ENCODE results near the gene SCAF1.
"Not testable (repeated sequence)": the region's sequence is repeated elsewhere in the genome, so short reads cannot be mapped to it uniquely, and the experiment has no call there.

The SCAF1 gene

GRCh38 chr19:49614096-49614833, 27.7 kb upstream of the SCAF1 start:
- no peak for DNase-seq (ENCODE audit: low read depth in 2 of 2, low spot score in 1 of 2)

- no peak for DNase-seq (ENCODE audit: low read depth in 2 of 2, low spot score in 1 of 2)
Observed at GRCh38 chr19:49615861-49616260, 26.1 kb upstream of the SCAF1 start.

GRCh38 chr19:49616532-49616931, 25.5 kb upstream of the SCAF1 start:
- no peak for DNase-seq (ENCODE audit: low read depth in 2 of 2, low spot score in 1 of 2)

DNA sequence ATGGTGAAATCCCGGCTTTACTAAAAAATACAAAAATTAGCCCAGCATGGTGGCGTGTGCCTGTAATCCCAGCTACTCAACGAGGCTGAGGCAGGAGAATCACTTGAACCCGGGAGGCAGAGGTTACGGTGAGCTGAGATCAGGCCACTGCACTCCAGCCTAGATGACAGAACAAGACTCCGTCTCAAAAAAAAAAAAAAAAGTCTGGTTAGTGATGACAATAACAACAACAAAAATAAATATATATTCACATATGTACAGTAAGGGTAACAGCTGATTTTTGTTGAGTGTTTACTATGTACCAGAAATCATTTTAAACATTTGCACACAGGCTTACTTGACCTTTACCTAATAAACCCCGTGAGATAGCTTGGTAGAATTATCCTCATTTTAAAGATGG, 25.1 kb upstream of the SCAF1 start:
- DNase-seq (ENCODE audit: low read depth in 2 of 2, low spot score in 1 of 2), result no peak

GRCh38 chr19:49617860-49618259, 24.1 kb upstream of the SCAF1 start:
- not testable (repeated sequence) for DNase-seq (ENCODE audit: low read depth in 2 of 2, low spot score in 1 of 2)

DNA sequence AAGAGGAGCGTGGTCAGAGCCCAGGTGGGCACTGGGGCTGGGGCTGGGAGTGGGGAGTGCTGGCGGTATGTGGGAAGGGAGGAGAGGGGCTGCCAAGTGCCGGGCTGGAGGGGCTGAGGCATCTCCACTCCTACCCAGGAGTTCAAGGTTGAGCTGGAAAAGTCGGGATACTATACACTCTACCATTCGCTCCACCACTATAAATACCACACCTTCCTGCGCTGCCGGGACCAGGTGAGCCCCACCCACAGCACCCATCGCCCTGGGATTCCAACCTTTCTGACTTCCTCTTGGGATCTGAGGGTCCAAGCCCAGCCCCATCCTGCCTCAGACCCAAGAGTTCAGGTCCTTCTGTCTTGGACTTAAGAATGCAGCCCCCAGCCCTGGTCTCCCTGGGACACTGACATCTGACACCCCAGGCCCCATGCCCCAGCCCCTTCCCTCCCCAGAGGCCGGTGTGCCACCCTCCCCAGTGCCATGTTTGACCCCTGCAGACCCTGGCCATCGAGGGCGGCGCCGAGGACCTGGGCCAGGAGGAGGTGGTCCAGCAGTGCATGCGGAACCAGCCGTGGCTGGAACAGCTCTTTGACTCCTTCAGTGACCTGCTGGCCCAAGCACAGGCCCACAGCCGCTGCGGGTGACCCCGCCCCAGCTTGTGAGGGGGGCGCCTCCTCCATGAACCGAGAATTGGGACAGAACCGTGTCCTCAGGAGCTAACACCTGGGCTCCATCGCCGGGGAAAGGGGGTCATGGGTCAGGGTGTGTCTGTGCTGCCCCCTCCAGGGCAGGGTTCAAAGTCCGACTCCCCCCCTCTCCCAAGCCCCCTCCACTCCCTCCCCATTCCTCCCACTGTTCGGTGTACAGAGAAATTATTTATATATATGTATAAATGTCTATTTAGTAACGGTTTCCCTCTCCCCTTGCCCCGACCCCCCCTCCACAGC, 16.8 kb upstream of the SCAF1 start:
- DNase-seq (ENCODE audit: low read depth in 2 of 2, low spot score in 1 of 2), result no peak

DNA sequence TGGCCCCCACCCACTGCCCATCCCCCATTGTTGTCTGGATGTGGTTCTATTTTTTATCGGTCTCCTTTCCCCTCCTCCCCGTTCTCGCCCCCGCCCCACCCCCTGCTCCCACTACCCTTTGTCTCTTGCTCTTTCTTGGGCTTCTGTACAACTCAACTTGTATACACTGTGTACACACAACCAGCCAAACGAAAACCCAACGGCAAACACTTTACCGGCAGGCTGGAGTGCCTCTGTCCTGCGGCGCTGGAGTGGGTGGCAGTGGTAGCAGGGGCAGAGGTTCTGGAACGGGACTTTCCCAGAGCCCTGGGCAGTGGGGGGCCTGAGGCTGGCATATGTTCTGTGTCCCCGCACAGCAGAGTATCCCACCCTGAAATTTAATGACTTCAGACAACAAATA, 15.8 kb upstream of the SCAF1 start:
- DNase-seq (ENCODE audit: low read depth in 2 of 2, low spot score in 1 of 2), result no peak

DNA sequence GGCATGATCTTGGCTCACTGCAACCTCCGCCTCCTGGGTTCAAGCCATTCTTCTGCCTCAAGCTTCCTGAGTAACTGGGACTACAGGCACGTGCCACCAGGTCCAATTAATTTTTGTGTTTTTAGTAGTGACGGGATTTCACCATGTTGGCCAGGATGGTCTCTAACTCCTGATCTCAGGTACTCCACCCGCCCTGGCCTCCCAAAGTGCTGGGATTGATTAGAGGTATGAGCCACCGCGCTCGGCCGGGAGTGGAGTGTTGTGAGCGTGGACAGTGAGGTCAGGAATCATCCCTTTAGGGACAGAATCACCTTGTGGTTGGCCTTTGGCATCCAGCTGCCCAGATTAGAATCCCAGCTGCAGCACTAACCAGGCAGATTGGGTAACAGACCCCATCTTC, 12.3 kb upstream of the SCAF1 start:
- no peak for DNase-seq (ENCODE audit: low read depth in 2 of 2, low spot score in 1 of 2)

DNA sequence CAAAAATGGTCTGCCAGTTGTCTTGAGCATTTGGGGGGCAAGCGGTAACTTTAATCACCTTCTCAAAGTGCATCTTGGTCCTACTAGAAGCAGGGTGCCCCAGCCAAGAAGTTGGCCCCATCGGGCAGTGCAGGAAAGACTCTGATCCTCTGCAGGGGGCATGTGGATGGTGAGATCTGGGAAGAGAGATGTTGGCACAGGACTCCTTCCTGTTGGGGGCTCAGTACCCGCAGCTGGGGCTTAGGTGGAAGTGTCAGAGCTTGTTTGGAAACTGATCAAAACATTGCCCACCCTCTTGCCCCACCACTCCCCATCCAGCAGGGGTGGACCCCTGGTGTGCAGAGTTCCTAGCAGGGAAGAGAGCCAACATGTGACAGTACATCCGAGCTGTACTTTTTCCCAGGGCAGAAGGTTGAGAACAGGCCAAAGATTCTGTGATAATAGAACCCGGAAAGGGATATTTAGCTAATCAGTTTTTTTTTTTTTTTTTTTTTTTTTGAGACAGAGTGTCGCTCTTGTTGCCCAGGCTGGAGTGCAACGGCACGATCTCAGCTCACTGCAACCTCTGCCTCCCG, 10.9 kb upstream of the SCAF1 start:
- no peak for DNase-seq (ENCODE audit: low read depth in 2 of 2, low spot score in 1 of 2)

GRCh38 chr19:49631610-49632192, 10.3 kb upstream of the SCAF1 start:
- DNase-seq (ENCODE audit: low read depth in 2 of 2, low spot score in 1 of 2), result no peak

DNA sequence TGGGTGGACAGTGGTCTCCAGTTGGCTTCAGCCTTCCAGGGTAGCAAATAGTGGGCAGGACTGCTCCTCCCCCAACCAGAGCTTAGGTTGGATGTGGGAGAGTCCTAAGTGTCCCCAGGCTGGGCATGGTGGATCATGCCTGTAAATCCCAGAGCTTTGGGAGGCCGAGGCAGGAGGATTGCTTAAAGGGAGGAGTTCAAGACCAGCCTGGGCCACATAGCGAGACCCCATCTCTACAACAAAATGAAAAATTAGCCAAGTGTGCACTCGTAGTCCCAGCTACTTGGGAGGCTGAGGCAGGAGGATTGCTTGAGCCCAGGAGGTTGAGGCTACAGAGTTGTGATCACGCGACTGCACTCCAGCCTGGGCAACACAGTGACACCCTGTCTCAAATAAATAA, 9.4 kb upstream of the SCAF1 start:
- DNase-seq (ENCODE audit: low read depth in 2 of 2, low spot score in 1 of 2), result no peak

DNA sequence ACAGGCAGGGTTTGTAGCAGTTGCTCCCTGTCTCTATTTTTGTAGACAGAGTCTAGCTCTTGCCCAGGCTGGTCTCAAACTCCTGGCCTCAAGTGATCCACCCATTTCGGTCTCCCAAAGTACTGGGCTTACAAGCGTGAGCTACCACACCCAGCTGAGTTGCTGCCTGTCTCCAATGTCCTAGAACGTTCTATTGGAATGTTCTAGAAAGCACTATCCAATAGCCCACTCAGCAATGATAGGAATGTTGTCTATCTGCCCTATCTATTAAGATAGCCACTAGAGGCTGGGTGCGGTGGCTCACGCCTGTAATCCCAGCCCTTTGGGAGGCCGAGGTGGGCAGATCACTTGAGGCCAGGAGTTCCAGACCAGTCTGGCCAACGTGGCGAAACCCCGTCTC, 8.7 kb upstream of the SCAF1 start:
- DNase-seq (ENCODE audit: low read depth in 2 of 2, low spot score in 1 of 2), result not testable (repeated sequence)

GRCh38 chr19:49635530-49636232, 6.3 kb upstream of the SCAF1 start:
- DNase-seq (ENCODE audit: low read depth in 2 of 2, low spot score in 1 of 2), result no peak

- DNase-seq (ENCODE audit: low read depth in 2 of 2, low spot score in 1 of 2), result no peak
Observed at GRCh38 chr19:49636233-49636932, 5.6 kb upstream of the SCAF1 start.

GRCh38 chr19:49637821-49638738, 3.9 kb upstream of the SCAF1 start:
- DNase-seq (ENCODE audit: low read depth in 2 of 2, low spot score in 1 of 2), result no peak

DNA sequence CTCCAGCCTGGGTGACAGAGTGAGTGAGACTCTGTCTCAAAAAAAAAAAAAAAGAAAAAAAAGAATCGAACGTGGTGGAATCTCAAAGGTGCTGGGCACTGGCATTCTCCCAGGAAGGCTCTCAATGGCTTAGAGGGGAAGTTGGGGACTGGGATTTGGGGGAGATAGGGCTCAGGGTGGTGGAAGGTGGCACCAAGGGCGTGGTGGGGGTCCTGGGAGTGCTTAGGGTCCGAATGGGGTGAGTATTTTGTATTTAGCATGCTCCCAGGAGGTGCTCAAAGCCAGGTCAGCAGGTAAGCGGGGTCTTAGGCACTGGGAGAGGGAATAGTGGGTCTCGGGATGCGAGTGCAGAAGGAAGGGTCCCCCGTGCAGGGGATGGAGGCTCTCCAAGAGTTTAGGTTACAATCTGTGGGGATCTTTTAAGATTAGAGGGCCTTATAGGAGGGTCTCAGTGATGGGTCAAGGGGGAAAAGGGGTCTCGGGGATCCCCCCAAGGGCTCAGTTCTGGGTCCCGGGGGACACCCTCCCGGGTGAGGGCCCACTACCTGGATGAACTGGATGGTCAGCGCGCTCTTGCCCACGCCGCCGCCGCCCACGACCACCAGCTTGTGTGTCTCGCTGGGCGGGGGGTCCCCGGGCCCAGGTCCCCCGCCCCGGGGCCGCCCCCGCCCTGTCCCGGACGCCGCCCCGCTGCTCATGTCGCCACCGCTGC, 2.5 kb upstream of the SCAF1 start:
- no peak for DNase-seq (ENCODE audit: low read depth in 2 of 2, low spot score in 1 of 2)

GRCh38 chr19:49640113-49640898, 1.7 kb upstream of the SCAF1 start, which contains the start of gene RRAS:
Gene RRAS, minus strand, starts transcription at chr19:49640143. Its CDS starts 45 bp downstream, at chr19:49640098.
- DNase-seq (ENCODE audit: low read depth in 2 of 2, low spot score in 1 of 2), result peak; percentile 100

All from stimulated activated CD8-positive, alpha-beta memory T cell treated with anti-CD3 and anti-CD28 coated beads, Interleukin-4, amount 100 ng/mL, for 4 hours (primary cell).